Chondrocyte (in vitro differentiated cells): ENCODE results near the gene RNASE1. TPM values are rescaled to one million over a fixed set of nuclear protein-coding genes. Genes with fewer than 3 reads are reported as not detected.

Experiments used
- DNase-seq: peaks from one replicate; pipeline ENCODE4 v3.0.0; 2021; ENCODE audit warnings: mixed read lengths, low spot score
- H3K27ac Mint-ChIP-seq: one replicate; pipeline ENCODE4 v1.8.0; 2021; ENCODE audit warnings: mild to moderate bottlenecking, moderate library complexity, mixed read lengths; ENCODE audit not compliant: unreplicated experiment
- H3K27me3 Mint-ChIP-seq: 2 replicates; pipeline ENCODE4 v1.8.0; 2021; ENCODE audit warnings: low read depth, mixed read lengths
- H3K36me3 Mint-ChIP-seq: 2 replicates; pipeline ENCODE4 v1.8.0; 2021; ENCODE audit warnings: low read depth, mixed read lengths
- H3K4me1 Mint-ChIP-seq: 2 replicates; pipeline ENCODE4 v1.8.0; 2021; ENCODE audit warnings: low read depth, mild to moderate bottlenecking, mixed read lengths
- H3K4me3 Mint-ChIP-seq: one replicate; pipeline ENCODE4 v1.8.0; 2021; ENCODE audit warnings: mild to moderate bottlenecking, moderate library complexity, mixed read lengths; ENCODE audit not compliant: unreplicated experiment
- H3K9me3 Mint-ChIP-seq: 2 replicates; pipeline ENCODE4 v1.8.0; 2021; ENCODE audit warnings: low read depth, mixed read lengths
- CTCF ChIP-seq: fragments of 200-600 bp; sonication (generic); IDR thresholded peaks from 2 replicates; pipeline ENCODE4 v1.5.0; 2021; ENCODE audit warnings: antibody characterized with exemption, mild to moderate bottlenecking, moderate library complexity
- total RNA-seq: library from RNA; stranded (reverse); gene quantifications from 3 replicates; pipeline ENCODE4 v1.2.1, GENCODE V29; 2021

The RNASE1 gene
- total RNA-seq, 1 donor from 2014 or later: 0.97 TPM

- no peaks in the 10 kb centered on the region for H3K36me3 Mint-ChIP-seq
- TF ChIP-seq CTCF: no peak
- no peak overlapping the region for H3K4me3 Mint-ChIP-seq
- H3K4me1 Mint-ChIP-seq: no peaks in the 10 kb centered on the region
- H3K9me3 Mint-ChIP-seq: peaks cover 13% of the 10 kb centered on the region
- peaks cover 4% of the 10 kb centered on the region for H3K27me3 Mint-ChIP-seq
- no peak overlapping the region for H3K27ac Mint-ChIP-seq
- DNase-seq: no peak
Observed at GRCh38 chr14:20754308-20754707, 48.3 kb downstream of the RNASE1 start.

GRCh38 chr14:20751963-20752562 is 50.6 kb downstream of the RNASE1 start:
- DNase-seq: no peak
- H3K4me1 Mint-ChIP-seq: no peaks in the 10 kb centered on the region
- peaks cover 2% of the 10 kb centered on the region for H3K27me3 Mint-ChIP-seq
- peaks cover 13% of the 10 kb centered on the region for H3K9me3 Mint-ChIP-seq
- H3K4me3 Mint-ChIP-seq: no peak overlapping the region
- H3K27ac Mint-ChIP-seq: no peak overlapping the region
- no peak for TF ChIP-seq CTCF
- no peaks in the 10 kb centered on the region for H3K36me3 Mint-ChIP-seq

Other genes with a start within 250 kb of the RNASE1 start
- not detected in 3 replicates for gene RNASE9, start 241.8 kb downstream of the RNASE1 start, total RNA-seq
- not detected in 3 replicates for gene RNASE11, start 214.8 kb downstream of the RNASE1 start, total RNA-seq
- not detected in 3 replicates for gene RNASE12, start 211.5 kb downstream of the RNASE1 start, total RNA-seq
- gene OR6S1, start 161.2 kb downstream of the RNASE1 start, total RNA-seq: not detected in 3 replicates
- 23.6 to 32.1 TPM (median 28.5 TPM) in 3 replicates for gene RNASE4, start 118.3 kb downstream of the RNASE1 start, total RNA-seq
- 7.3 to 10.2 TPM (median 9.1 TPM) in 3 replicates for gene ANG, start 114.1 kb downstream of the RNASE1 start, total RNA-seq
- not detected in 3 replicates for gene EDDM3A, start 57.0 kb downstream of the RNASE1 start, total RNA-seq
- gene EDDM3B, start 34.4 kb downstream of the RNASE1 start, total RNA-seq: not detected in 3 replicates
- gene RNASE6, start 21.6 kb downstream of the RNASE1 start, total RNA-seq: not detected in 3 replicates
- gene RNASE3, start 88.5 kb upstream of the RNASE1 start, total RNA-seq: not detected in 3 replicates
- gene RNASE2, start 152.6 kb upstream of the RNASE1 start, total RNA-seq: not detected in 3 replicates
- 34.4 to 50.1 TPM (median 41.1 TPM) in 3 replicates for gene METTL17, start 187.1 kb upstream of the RNASE1 start, total RNA-seq
- not detected in 3 replicates for gene SLC39A2, start 196.4 kb upstream of the RNASE1 start, total RNA-seq
- 5.7 to 6.9 TPM (median 6.3 TPM) in 3 replicates for gene NDRG2, start 222.2 kb upstream of the RNASE1 start, total RNA-seq
- gene TPPP2, start 227.4 kb upstream of the RNASE1 start, total RNA-seq: not detected in 3 replicates
- not detected in 3 replicates for gene RNASE13, start 232.0 kb upstream of the RNASE1 start, total RNA-seq
- not detected in 3 replicates for gene RNASE7, start 239.5 kb upstream of the RNASE1 start, total RNA-seq